Activated T-helper 1 cell treated with anti-CD3 and anti-CD28 coated beads, Interleukin-2, amount 50 U/mL, for 16 hours (primary cell): Measurements from ENCODE around the gene LGALS16.
A peak's percentile ranks its signal among the peaks of the same experiment; 100 is the strongest.
"Not testable (repeated sequence)": the region's sequence is repeated elsewhere in the genome, so short reads cannot be mapped to it uniquely, and the experiment has no call there.

ENCODE experiments used
- DNase-seq, 2 donors: peaks; one replicate each; pipeline ENCODE4 v3.0.0-alpha.2; 2020; ENCODE audit warnings: low read depth in 1 of 2, low spot score in 1 of 2

Gene LGALS16

DNA sequence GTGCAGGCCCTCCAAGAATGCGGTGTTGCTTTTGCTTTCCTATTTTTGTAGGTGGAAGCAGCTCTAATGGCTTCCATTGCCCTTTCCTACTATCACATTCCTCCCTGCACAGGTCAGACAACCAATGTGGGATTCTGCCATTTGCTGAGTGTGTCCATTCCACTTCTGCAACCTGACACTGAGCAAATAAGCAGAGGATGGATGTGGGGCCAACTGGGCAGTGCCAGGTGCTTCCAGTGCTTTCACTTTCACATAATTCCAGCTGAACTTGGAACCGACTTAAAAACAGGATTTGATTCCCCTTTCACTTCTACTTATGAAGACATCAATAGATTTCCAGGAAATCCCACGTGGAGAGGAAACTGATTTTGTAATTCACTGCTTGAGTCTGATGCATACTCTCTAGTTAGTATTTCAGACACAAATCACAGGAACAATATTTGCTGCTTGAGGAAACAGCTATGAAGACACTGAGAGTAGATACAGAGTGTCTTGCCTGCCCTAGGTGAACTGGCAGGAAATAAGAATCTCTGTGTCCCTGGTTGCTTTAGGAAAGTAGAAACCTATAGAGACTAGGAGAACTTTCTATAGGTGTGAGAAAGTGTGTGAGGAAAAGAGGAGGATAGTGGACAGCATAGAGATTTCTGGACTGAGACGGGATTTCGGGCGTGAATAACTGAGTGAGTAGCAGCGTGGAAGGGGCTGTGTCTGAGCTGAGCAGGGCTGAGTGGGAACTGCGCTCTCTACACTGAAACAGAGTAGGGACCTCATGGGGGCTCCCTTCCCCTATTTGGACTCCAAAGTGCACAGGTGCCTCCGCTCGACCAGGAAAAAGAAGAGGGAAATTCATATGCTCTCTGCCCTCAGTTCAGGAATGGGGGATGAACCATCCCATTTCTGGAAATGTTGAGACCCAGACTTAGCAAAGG is 22.5 kb downstream of the LGALS16 start:
- DNase-seq: no peak

DNA sequence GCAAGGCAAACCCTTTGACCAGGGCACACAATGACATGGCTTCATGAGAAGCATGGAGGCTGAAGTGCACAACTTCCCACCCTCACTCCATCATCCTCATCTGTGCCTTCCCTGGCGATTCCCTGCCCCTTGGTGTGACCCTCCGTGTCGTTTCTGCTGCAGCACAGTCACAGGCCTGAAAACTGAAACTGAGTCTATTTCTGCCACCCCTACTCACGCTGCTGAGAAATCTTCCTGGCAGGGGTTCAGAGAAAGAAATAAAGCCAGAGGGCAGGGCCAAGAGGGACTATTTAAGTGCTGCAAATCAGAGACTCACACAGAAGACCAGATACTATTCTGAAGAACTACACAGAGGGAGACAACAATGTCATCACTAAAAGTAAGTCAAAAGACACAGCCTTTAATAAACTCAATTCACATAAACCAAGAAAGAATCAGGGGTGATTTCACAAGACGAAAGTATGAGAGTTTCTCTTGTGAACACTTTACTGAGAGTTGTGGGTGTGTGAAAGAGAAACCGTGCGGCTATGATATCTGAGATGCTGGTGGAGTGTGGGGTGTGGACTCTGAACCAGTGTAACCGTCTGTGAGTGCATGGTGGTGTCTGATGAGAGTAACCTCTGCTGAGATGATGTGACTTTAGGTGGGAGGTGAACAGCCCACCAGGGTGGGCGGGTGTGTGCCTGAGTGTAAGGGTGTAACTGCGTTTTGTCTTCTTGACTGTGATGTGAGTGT is 23.5 kb downstream of the LGALS16 start:
- peak in 1 of 2 donors; percentile 37 for DNase-seq

DNA sequence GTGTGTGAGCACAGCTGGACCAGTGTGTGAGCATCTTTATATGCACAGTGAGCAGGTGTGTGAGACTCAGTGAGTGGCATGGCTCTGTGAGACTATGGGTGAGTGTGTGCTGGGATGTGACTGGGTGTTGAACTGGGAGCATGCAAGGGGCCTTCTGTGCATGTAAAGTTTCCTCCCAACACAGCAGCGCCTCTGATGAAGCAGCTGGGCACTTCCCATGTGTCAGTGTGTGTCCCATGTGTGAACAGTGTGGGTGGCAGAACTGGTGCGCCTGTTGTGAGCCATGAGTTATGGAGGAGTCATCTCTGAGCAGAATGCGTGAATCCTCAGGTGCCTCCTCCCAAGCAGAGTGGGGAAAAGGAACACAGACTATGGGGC is 24.1 kb downstream of the LGALS16 start:
- no peak for DNase-seq

DNA sequence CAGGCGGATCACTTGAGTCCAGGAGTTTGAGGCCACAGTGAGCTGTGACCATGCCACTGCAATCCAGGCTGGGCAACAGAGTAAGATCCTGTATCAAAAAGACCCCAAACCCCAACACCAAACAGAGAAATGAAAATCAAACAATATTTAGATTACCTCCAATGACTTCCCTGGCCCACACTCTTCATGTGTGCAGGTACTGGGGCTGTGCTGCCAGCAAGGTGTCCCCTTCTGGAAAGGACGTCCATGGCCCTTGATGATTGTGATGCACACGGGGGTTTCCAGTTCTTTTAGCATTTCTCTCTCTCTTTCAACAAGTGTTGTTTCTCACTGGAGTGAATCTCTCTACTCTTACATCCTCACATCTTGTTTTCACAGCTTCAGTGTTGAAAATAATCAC is 24.9 kb downstream of the LGALS16 start:
- no peak for DNase-seq

DNA sequence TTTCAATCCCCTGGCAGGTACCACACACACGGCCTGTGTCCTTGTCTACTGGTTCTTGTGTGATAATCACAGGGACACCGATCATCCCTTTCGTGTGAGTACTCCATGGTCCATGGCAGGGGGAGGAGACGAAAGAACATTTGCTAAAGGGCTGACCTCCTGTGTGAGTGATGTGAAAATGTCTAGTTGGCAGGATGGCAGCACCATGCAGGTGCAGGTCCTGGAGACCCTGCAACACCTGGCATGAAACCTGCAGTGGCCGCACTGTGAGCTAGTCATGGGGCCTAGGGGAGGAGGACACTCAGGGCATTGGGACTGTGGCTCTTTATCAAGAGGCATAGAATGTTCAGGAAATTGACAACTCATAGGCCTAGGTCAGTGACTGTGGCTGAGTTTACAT is 25.7 kb downstream of the LGALS16 start:
- no peak for DNase-seq

DNA sequence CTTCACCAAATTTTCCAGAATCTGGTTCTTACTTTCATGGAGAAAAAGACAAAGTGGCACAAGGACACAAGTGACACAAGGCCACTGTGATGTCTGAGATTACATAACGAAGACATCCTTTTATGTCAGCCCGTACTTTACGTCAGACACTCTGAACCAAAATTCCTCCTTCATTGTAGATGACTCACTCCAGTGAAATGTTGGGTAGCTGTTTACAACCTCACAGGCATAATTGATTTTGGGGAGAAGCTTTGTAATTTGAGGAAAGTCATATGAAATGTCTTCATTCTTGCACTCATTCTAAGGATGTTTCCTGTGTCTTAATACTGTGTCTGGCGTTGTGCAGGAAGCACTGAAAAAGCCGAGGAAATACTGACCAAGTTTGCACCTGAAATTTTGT is 28.6 kb downstream of the LGALS16 start:
- no peak for DNase-seq

DNA sequence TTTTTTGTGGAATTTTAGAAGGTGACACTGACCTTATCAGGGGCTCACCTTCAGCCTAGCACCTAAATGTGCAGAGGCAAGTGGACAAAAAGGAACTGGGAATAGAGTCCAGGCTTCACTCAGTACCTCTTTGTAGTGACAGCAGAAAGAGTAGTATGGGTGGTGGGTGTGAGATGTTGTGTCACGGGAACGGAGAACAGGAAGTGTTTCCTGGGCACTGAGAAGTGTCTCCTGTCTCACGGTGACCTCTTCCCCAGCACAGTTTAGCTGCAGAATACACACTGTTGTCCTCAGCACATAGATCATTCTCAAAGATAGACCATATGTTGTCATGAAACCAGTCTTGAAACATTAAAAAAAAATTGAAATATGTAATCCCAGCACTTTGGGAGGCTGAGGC is 31.0 kb downstream of the LGALS16 start:
- DNase-seq: no peak

DNA sequence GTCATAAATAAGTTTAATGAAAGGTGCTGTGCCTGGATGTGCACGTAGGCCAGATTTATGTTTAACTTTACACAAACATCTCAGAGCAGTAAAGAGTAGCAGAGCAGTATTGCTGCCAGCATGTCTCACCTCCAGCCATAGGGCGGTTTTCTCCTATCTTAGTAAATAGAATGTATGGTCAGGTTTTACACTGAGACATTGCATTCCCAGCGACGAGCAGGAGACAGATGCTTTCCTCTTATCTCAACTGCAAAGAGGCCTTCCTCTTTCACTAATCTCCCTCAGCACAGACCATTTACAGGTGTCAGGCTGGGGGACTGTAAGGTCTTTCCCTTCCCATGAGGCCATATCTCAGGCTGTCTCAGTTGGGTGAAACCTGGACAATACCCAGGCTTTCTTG is 32.9 kb downstream of the LGALS16 start:
- not testable (repeated sequence) for DNase-seq

DNA sequence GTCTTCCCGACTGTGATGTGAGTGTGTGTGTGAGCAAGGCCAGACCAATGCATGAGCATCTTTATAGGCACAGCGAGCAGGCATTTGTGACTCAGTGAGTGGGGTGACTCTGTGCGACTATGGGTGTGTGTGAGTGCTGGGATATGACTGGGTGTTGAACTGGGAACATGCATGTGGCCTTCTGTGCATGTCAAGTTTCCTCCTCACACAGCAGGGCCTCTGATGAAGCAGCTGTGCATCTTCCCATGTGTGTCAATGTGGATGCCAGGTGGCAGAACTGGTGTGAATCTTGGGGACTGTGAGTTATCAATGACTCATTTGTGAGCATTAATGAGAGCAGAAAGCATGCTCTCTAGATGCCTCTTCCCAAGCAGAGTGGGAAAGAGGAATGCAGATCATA is 36.5 kb downstream of the LGALS16 start:
- DNase-seq: no peak

DNA sequence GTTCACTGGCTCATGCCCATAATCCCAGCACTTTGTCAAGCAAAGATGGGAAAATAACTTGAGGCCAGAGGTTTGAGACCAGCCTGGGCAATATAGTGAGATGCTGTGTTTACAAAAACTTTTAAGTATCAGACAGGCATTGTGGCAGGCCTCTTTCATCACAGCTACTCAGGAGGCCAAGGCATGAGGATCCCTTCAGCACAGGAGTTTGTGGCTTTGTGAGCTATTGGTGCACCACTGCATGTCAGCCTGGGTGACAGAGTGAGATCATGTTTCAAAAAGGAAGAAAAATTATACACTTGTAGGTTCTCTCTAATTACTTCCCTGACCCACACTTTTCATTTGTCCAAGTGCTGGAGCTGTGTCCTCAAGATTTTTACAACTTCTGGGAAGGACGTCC is 37.1 kb downstream of the LGALS16 start:
- DNase-seq: no peak

DNA sequence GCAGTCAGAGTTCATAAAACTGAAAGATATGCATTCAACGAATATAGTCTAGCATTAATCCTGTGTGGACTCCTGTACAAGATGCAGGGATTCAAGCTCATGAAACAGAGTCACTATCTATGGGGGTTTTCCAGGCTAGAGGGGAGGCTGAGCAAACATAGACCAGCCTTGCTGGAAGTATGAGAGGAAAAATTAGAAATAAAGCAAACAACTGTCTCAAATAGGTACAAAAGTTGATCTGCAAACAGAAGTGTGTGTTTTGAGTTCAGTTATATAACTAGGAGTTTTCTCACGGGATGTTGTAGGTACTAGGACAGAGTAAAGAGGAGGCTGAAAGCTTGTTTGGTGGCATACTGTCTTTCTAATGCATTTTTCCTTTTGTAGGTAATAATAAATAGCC is 40.0 kb downstream of the LGALS16 start:
- no peak for DNase-seq

DNA sequence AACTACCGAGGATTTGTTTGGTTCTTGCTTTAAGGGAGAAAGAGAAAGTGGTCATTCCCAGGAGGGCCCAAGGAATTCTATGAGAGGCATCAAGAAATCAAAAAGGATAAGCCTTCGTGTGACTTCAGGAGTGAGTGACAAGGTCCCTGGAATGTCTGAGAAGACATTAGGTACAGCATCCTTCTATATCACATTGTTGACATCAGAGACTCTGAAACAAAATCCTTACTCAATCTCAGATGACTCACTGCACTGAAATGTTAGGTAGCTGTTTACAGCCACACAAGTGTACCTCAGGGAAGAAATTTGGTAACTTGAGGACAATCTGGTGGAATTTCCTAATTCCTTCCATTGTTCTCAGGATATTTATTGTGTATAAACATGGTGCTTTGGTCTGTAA is 40.7 kb downstream of the LGALS16 start:
- no peak for DNase-seq

DNA sequence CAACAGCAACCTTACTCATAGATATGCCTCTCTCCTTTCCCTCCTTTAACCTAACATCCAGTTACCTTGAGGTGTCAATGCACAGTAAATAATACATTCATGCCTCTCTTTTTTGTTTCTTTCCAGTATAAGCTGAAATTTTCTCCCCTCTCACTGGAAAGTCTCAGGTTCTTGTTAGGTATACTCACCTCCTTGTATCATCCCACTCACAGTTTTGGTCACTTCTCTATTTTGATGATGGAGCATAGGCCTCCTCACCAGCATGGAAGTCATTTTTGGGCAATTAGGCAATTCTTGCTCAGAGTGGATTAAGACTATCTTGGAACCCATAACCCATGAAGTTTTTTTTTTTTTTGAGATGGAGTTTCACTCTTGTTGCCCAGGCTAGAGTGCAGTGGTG is 42.8 kb downstream of the LGALS16 start:
- DNase-seq: no peak

DNA sequence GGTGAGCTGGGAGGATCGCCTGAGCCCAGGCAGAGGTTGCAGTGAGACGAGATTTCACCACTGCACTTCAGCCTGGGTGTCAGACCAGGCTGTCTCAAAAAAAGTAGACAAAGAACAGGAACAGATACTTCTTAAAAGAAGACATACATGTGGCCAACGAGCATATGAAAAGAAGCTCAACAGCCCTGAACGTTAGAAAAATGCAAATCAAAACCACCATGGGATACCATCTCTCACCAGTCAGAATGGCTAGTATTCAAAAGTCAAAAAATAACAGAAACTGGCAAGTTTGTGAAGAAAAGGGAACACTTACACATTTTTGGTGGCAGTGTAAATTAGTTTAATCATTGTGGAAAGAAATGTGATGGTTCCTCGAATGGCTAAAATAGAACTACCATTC is 45.6 kb downstream of the LGALS16 start:
- DNase-seq: no peak

DNA sequence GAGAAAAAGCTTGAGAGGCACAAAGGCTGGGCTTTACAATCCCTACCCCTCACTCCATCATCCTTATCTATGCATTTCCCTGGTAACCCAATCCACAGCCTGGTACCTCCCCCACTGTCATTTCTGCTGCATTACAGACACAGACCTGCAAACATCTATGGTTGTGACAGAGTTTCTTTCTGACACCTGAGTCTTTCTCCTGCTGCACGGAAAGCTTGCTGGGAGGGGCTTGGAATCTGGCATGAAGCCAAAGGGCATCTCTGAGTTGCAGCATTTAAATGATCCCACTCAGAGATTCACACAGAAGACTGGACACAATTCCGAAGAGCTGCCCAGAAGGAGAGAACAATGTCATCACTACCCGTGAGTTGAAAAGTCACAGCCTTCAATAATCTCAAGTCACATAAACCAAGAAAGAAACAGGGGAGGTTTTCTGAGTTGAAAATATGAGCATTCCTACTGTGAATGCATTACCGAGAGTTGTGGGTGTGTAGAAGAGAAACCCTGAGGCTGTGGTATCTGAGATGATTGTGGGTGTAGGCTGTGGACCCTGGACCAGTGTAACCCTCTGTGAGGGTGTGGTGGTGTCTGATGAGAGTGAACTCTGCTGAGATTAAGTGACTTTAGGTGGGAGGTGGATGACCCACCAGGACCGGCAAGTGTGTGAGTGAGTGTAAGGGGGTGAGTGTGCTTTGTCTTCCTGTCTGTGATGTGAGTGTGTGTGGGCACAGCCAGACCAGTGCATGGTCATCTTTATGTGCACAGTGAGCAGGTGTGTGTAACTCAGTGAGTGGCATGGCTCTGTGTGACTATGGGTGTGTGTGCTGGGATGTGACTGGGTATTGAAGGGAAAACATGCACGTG is 48.7 kb downstream of the LGALS16 start, which contains the start of gene LGALS14:
TSS of gene LGALS14 (plus strand) at position 301 of the 864 bp plus-strand sequence. CDS start at position 349, 48 bp downstream.
- DNase-seq: no peak

DNA sequence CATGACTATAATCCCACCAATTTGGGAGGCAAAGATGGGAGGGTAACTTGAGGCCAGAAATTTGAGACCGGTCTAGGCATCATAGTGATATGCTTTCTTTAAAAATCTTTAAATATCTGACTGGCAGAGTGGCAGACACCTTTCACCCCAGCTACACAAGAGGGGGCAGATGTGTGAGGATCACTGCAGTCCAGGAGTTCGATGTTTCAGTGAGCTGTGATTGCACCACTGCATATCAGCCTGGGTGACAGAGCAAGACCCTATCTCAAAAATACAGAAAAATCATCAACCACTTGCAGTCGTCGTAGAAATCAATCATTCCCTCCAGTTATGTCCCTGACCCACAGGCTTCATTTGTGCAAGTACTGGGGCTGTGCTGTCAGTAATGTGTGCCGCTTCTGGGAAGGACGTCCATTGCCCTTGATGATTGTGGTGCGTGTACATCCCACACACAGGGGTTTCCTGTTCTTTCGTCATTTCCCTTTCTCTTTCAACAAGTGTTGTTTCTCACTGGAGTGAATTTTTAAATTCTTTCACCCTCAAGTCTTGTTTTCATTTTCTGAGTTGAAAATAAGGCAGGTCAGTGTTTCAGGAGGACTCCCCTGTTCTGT is 50.0 kb downstream of the LGALS16 start:
- DNase-seq: no peak

DNA sequence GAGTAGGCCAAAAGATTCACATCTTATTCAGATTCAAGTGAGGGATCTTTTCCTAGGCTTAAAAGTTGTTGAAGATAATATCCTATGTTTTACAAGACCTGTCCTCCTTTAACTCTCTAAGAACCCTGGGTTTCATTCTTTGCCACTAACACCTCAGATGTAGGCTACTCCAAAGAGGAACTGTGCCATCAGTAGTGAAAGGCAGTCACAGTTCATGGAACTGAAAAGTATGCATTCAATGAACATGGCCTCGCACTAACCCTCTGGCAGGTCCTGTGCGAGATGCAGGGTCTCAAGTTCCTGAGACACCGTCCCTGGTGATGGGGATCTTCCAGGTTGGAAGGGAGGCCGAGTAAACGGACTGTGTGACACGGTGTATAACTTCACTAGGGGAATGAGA is 52.9 kb downstream of the LGALS16 start:
- no peak for DNase-seq

DNA sequence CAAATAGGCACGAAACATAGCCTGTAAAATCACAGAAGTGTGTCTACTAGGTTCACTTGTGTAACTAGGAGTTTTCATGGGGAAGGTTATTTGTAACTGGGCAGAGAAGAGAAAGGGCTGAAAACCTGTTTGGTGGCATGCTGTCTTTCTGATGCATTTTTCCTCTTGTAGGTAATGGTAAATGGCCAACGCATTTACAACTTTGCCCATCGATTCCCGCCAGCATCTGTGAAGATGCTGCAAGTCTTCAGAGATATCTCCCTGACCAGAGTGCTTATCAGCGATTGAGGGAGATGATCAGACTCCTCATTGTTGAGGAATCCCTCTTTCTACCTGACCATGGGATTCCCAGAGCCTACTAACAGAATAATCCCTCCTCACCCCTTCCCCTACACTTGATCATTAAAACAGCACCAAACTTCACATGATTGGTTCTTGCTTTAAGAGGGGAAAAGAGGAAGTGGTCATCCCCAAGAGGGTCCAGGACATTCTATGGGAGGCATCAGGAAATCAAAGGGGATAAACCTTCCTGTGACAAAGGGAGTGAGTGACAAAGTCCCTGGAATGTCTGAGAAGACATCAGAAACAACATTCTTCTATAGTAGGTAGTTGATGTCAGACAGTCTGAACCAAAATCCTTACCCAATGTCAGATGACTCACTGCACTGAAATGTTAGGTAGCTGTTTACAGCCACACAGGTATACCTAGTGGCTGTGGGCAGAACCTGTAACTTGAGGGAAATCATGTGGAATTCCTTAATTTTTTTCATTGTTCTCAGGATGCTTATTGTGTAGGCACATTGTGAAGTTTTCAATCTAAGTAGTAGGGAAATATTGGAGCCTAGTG is 53.5 kb downstream of the LGALS16 start:
- no peak for DNase-seq
